Smooth muscle cell (in vitro differentiated cells): ENCODE measurements around the gene RSBN1L. TPM values are rescaled to one million over a fixed set of nuclear protein-coding genes. Genes with fewer than 3 reads are reported as not detected.
"Not testable (repeated sequence)": the region's sequence is repeated elsewhere in the genome, so short reads cannot be mapped to it uniquely, and the experiment has no call there.

ENCODE experiments used
- DNase-seq: peaks from one replicate; lab custom pipeline; 2025; ENCODE audit not compliant: unreplicated experiment; lab: John Stamatoyannopoulos, UW
- H2AFZ ChIP-seq: fragments of 200-600 bp; sonication (generic); 2 replicates; pipeline ENCODE4 v1.6.0; 2016; ENCODE audit warnings: antibody characterized with exemption, low read depth, mild to moderate bottlenecking
- H3F3A ChIP-seq: fragments of 200-600 bp; sonication (generic); 2 replicates; pipeline ENCODE4 v1.6.0; 2017; ENCODE audit warnings: antibody characterized with exemption, low read depth
- H3K27ac ChIP-seq: fragments of 200-600 bp; sonication (generic); 2 replicates; pipeline ENCODE4 v1.5.1; 2016; ENCODE audit warnings: low read depth, mild to moderate bottlenecking
- H3K27me3 ChIP-seq: fragments of 200-600 bp; sonication (generic); 2 replicates; pipeline ENCODE4 v1.6.1; 2016; ENCODE audit warnings: low read depth, mild to moderate bottlenecking
- H3K36me3 ChIP-seq: fragments of 200-600 bp; sonication (generic); 2 replicates; pipeline ENCODE4 v1.5.1; 2016; ENCODE audit warnings: low read depth
- H3K4me1 ChIP-seq: fragments of 200-600 bp; sonication (generic); 2 replicates; pipeline ENCODE4 v1.5.1; 2016; ENCODE audit warnings: low read depth
- H3K4me2 ChIP-seq: fragments of 200-600 bp; sonication (generic); 2 replicates; pipeline ENCODE4 v1.6.0; 2016; ENCODE audit warnings: mild to moderate bottlenecking
- H3K4me3 ChIP-seq: fragments of 200-600 bp; sonication (generic); 2 replicates; pipeline ENCODE4 v1.5.1; 2016; ENCODE audit warnings: mild to moderate bottlenecking
- H3K79me2 ChIP-seq: fragments of 200-600 bp; sonication (generic); 2 replicates; pipeline ENCODE4 v1.6.0; 2016; ENCODE audit warnings: low read depth, mild to moderate bottlenecking
- H3K9ac ChIP-seq: fragments of 200-600 bp; sonication (generic); 2 replicates; pipeline ENCODE4 v1.6.0; 2016; ENCODE audit warnings: low read depth
- H3K9me3 ChIP-seq: fragments of 200-600 bp; sonication (generic); replicated peaks from 2 replicates; pipeline ENCODE4 v1.5.1; 2016; ENCODE audit warnings: low read depth
- H4K20me1 ChIP-seq: fragments of 200-600 bp; sonication (generic); 2 replicates; pipeline ENCODE4 v1.6.0; 2016; ENCODE audit warnings: low read depth
- CTCF ChIP-seq: fragments of 200-600 bp; sonication (generic); IDR thresholded peaks from 2 replicates; pipeline ENCODE4 v1.5.1; 2017; ENCODE audit warnings: borderline replicate concordance, mild to moderate bottlenecking, antibody characterized with exemption; ENCODE audit not compliant: insufficient read depth, poor library complexity, severe bottlenecking
- WGBS: methylation state at CpG from one replicate; pipeline ENCODE4 v1.1.7; 2016; ENCODE audit warnings: low lambda C conversion rate; 5-methylcytosine and 5-hydroxymethylcytosine counted together
- polyA plus RNA-seq: library from polyadenylated mRNA; unstranded; fragments of >200 nt; fragmentation: Nextera tagmentation; extraction: Ambion mirVana; gene quantifications from 2 replicates; pipeline ENCODE4 v1.2.1, GENCODE V29; 2016
- total RNA-seq: library from RNA; depleted of rRNA; stranded (reverse); fragments of >200 nt; gene quantifications from 2 replicates; pipeline ENCODE4 v1.2.3, GENCODE V29; 2014

Gene RSBN1L
- total and polyA plus RNA-seq, 2 experiments from 2014 or later: 3.8 to 26.2 TPM

- Histone ChIP-seq H3K9ac (no peak overlapping the region), H3K9me3 (no peaks in the 10 kb centered on the region), H3K4me2 (no peak overlapping the region), H3K4me3 (no peak overlapping the region), H3K27ac (no peak overlapping the region), H3K4me1 (no peaks in the 10 kb centered on the region), H2AFZ (no peak overlapping the region), H3K27me3 (no peaks in the 10 kb centered on the region), H3F3A (peaks cover 16% of the 10 kb centered on the region), H3K36me3 (no peaks in the 10 kb centered on the region), H4K20me1 (peaks cover 3% of the 10 kb centered on the region), H3K79me2 (no peaks in the 10 kb centered on the region)
- WGBS: 19% methylated on average over 3 of the region's 3 CpGs
- DNase-seq: no peak
- peak; percentile 80 for TF ChIP-seq CTCF
Observed at GRCh38 chr7:77651575-77652162, 44.6 kb upstream of the RSBN1L start.

GRCh38 chr7:77652826-77653225 lies 43.4 kb upstream of the RSBN1L start:
- not testable (repeated sequence) for H3K27ac ChIP-seq, H2AFZ ChIP-seq, H3K9ac ChIP-seq, H4K20me1 ChIP-seq, DNase-seq, H3K4me1 ChIP-seq, H3K9me3 ChIP-seq, H3K27me3 ChIP-seq, H3K4me2 ChIP-seq, H3K36me3 ChIP-seq, H3K4me3 ChIP-seq, H3K79me2 ChIP-seq
- 98% methylated on average over 12 of the region's 12 CpGs for WGBS
- H3F3A ChIP-seq: peaks cover 16% of the 10 kb centered on the region

GRCh38 chr7:77653572-77653971 lies 42.7 kb upstream of the RSBN1L start:
- no peaks in the 10 kb centered on the region for H3K79me2 ChIP-seq
- no peak overlapping the region for H3K27ac ChIP-seq
- no peak overlapping the region for H2AFZ ChIP-seq
- no peaks in the 10 kb centered on the region for H3K9me3 ChIP-seq
- 76% methylated on average over 2 of the region's 2 CpGs for WGBS
- no peak overlapping the region for H3K4me2 ChIP-seq
- H4K20me1 ChIP-seq: peaks cover 3% of the 10 kb centered on the region
- no peaks in the 10 kb centered on the region for H3K36me3 ChIP-seq
- no peaks in the 10 kb centered on the region for H3K27me3 ChIP-seq
- no peak for DNase-seq
- peaks cover 15% of the 10 kb centered on the region for H3F3A ChIP-seq
- H3K9ac ChIP-seq: no peak overlapping the region
- no peaks in the 10 kb centered on the region for H3K4me1 ChIP-seq
- no peak for TF ChIP-seq CTCF
- H3K4me3 ChIP-seq: no peak overlapping the region

- Histone ChIP-seq H3K27me3 (no peaks in the 10 kb centered on the region), H3K27ac (no peak overlapping the region), H3K4me1 (no peaks in the 10 kb centered on the region), H3K4me3 (no peak overlapping the region), H3K79me2 (no peaks in the 10 kb centered on the region), H3K36me3 (no peaks in the 10 kb centered on the region), H3K9me3 (no peaks in the 10 kb centered on the region), H3K4me2 (no peak overlapping the region), H3K9ac (no peak overlapping the region), H2AFZ (no peak overlapping the region), H3F3A (no peaks in the 10 kb centered on the region), H4K20me1 (peaks cover 3% of the 10 kb centered on the region)
- WGBS: 100% methylated on average over 1 of the region's 1 CpG
- TF ChIP-seq CTCF: no peak
- no peak for DNase-seq
Observed at GRCh38 chr7:77655356-77655755, 40.9 kb upstream of the RSBN1L start.
